ENCODE measurements around the gene ASB3.

DNA sequence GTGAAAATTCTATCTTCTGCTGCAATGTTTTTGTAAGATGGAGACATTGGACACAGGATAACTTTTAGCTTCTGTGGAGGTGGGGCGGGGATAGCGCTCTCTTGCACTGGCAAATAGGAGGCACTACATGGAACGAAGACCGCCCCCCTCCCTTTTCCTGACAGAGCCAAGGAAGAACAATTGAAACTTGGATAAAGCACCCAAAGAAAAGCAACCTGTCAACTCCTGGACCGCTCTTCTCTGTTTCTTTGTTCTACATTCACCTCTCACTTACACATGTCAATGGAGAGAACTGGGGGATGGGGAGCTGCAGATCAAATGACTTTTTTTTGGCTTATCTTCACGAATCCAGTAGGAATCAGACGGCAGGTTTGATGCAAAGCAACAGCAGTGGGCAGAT is 145.5 kb downstream of the ASB3 start:
- TF ChIP-seq, protein P1, sequence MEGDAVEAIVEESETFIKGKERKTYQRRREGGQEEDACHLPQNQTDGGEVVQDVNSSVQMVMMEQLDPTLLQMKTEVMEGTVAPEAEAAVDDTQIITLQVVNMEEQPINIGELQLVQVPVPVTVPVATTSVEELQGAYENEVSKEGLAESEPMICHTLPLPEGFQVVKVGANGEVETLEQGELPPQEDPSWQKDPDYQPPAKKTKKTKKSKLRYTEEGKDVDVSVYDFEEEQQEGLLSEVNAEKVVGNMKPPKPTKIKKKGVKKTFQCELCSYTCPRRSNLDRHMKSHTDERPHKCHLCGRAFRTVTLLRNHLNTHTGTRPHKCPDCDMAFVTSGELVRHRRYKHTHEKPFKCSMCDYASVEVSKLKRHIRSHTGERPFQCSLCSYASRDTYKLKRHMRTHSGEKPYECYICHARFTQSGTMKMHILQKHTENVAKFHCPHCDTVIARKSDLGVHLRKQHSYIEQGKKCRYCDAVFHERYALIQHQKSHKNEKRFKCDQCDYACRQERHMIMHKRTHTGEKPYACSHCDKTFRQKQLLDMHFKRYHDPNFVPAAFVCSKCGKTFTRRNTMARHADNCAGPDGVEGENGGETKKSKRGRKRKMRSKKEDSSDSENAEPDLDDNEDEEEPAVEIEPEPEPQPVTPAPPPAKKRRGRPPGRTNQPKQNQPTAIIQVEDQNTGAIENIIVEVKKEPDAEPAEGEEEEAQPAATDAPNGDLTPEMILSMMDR (IDR thresholded peaks at IDR 0.05), result no peak
- TF ChIP-seq HDAC2 (IDR thresholded peaks at IDR 0.05) (no peak), POLR2A (IDR thresholded peaks at IDR 0.05; ENCODE audit: low read length) (no peak)
